Brain pericyte (primary cell): ENCODE results near the gene MGST2.
A peak's percentile ranks its signal among the peaks of the same experiment; 100 is the strongest.
"Not testable (repeated sequence)": the region's sequence is repeated elsewhere in the genome, so short reads cannot be mapped to it uniquely, and the experiment has no call there.

Experiments
- DNase-seq: peaks from one replicate; pipeline ENCODE4 v3.0.0-alpha.2; 2012; ENCODE audit warnings: low read depth, low spot score

Gene MGST2

GRCh38 chr4:139665690-139666529, at the start of gene MGST2:
Gene MGST2, plus strand, starts transcription at chr4:139665819. Its CDS starts 201 bp downstream, at chr4:139666020.
- DNase-seq: peak; percentile 38

GRCh38 chr4:139617702-139618490, 47.7 kb upstream of the MGST2 start:
- DNase-seq: no peak

- DNase-seq: no peak
Measured at GRCh38 chr4:139619644-139620043, 46.0 kb upstream of the MGST2 start.

- DNase-seq: no peak
Measured at GRCh38 chr4:139622901-139623381, 42.7 kb upstream of the MGST2 start.

- no peak for DNase-seq
Measured at GRCh38 chr4:139624441-139625092, 41.1 kb upstream of the MGST2 start.

- no peak for DNase-seq
Measured at GRCh38 chr4:139625093-139625455, 40.5 kb upstream of the MGST2 start.

GRCh38 chr4:139625482-139625881, 40.1 kb upstream of the MGST2 start:
- no peak for DNase-seq

GRCh38 chr4:139628184-139629012, 37.2 kb upstream of the MGST2 start:
- no peak for DNase-seq

- no peak for DNase-seq
Measured at GRCh38 chr4:139629436-139630125, 36.0 kb upstream of the MGST2 start.

GRCh38 chr4:139630126-139630495, 35.5 kb upstream of the MGST2 start:
- no peak for DNase-seq

- no peak for DNase-seq
Measured at GRCh38 chr4:139630991-139631390, 34.6 kb upstream of the MGST2 start.

GRCh38 chr4:139631791-139632190, 33.8 kb upstream of the MGST2 start:
- no peak for DNase-seq

- not testable (repeated sequence) for DNase-seq
Measured at GRCh38 chr4:139632739-139633138, 32.9 kb upstream of the MGST2 start.

GRCh38 chr4:139633195-139633594, 32.4 kb upstream of the MGST2 start:
- DNase-seq: no peak

- no peak for DNase-seq
Measured at GRCh38 chr4:139633661-139634060, 32.0 kb upstream of the MGST2 start.

- no peak for DNase-seq
Measured at GRCh38 chr4:139635966-139636365, 29.7 kb upstream of the MGST2 start.

- DNase-seq: not testable (repeated sequence)
Measured at GRCh38 chr4:139638306-139638705, 27.3 kb upstream of the MGST2 start.

GRCh38 chr4:139639654-139640053, 26.0 kb upstream of the MGST2 start:
- no peak for DNase-seq

GRCh38 chr4:139641218-139641617, 24.4 kb upstream of the MGST2 start:
- no peak for DNase-seq

GRCh38 chr4:139642364-139642763, 23.3 kb upstream of the MGST2 start:
- DNase-seq: no peak
